CD8-positive, alpha-beta memory T cell (primary cell): ENCODE measurements around the gene UPK3B. TPM values are rescaled to one million over a fixed set of nuclear protein-coding genes. Genes with fewer than 3 reads are reported as not detected.
"Not testable (repeated sequence)": the region's sequence is repeated elsewhere in the genome, so short reads cannot be mapped to it uniquely, and the experiment has no call there.

ENCODE experiments used
- CTCF ChIA-PET: fragments of 350-600 bp; sonication (Branson Sonifier 250); formaldehyde crosslinking; loops from one replicate; lab custom pipeline; 2021; ENCODE audit warnings: antibody characterized with exemption; lab: Charles Lee
- POLR2A ChIA-PET: fragments of 350-600 bp; sonication (Branson Sonifier 250); formaldehyde crosslinking; loops from one replicate; lab custom pipeline; 2021; ENCODE audit warnings: antibody characterized with exemption; lab: Charles Lee
- DNase-seq, 5 donors: peaks; one replicate each; pipeline versions ENCODE4 v3.0.0 to v3.0.0-alpha.2; 2020 to 2022; ENCODE audit warnings: mixed read lengths in 1 of 5
- H3K27ac ChIP-seq: one replicate; pipeline ENCODE4 v1.7.0; 2013; ENCODE audit warnings: low read depth, mild to moderate bottlenecking, low read length, moderate library complexity
- H3K27me3 ChIP-seq: 2 replicates; pipeline ENCODE4 v1.7.0; 2013; ENCODE audit warnings: low read length, mild to moderate bottlenecking; ENCODE audit not compliant: insufficient read depth, poor library complexity, severe bottlenecking
- H3K36me3 ChIP-seq: 2 replicates; pipeline ENCODE4 v1.7.0; 2013; ENCODE audit warnings: mild to moderate bottlenecking, low read length, moderate library complexity; ENCODE audit not compliant: insufficient read depth
- H3K4me1 ChIP-seq: 2 replicates; pipeline ENCODE4 v1.7.0; 2013; ENCODE audit warnings: mild to moderate bottlenecking, low read length, moderate library complexity; ENCODE audit not compliant: insufficient read depth
- H3K4me3 ChIP-seq: 2 replicates; pipeline ENCODE4 v1.7.0; 2013; ENCODE audit warnings: mild to moderate bottlenecking, low read length
- H3K9me3 ChIP-seq: 2 replicates; pipeline ENCODE4 v1.7.0; 2013; ENCODE audit warnings: mild to moderate bottlenecking, low read length
- H3K27ac Mint-ChIP-seq, 8 donors: one replicate each; pipeline ENCODE4 v1.8.0; 2020 to 2021; ENCODE audit warnings: mixed read lengths in 8 of 8, mild to moderate bottlenecking in 6 of 8, inconsistent platforms in 3 of 8, moderate library complexity in 3 of 8
- H3K27me3 Mint-ChIP-seq, 2 donors: one replicate each; pipeline ENCODE4 v1.8.0; 2020 to 2021; ENCODE audit warnings: mixed read lengths in 2 of 2, mild to moderate bottlenecking in 1 of 2, moderate library complexity in 1 of 2
- H3K36me3 Mint-ChIP-seq, 3 donors: one replicate each; pipeline ENCODE4 v1.8.0; 2020 to 2021; ENCODE audit warnings: mixed read lengths in 3 of 3, inconsistent platforms in 1 of 3, mild to moderate bottlenecking in 1 of 3
- H3K4me1 Mint-ChIP-seq, 3 donors: one replicate each; pipeline ENCODE4 v1.8.0; 2020 to 2021; ENCODE audit warnings: mixed read lengths in 3 of 3, inconsistent platforms in 1 of 3, mild to moderate bottlenecking in 1 of 3
- H3K4me3 Mint-ChIP-seq, 7 donors: one replicate each; pipeline ENCODE4 v1.8.0; 2020 to 2021; ENCODE audit warnings: mixed read lengths in 7 of 7, mild to moderate bottlenecking in 6 of 7, moderate library complexity in 4 of 7, inconsistent platforms in 2 of 7
- H3K9me3 Mint-ChIP-seq, 5 donors: one replicate each; pipeline ENCODE4 v1.8.0; 2020 to 2022; ENCODE audit warnings: mixed read lengths in 5 of 5, mild to moderate bottlenecking in 3 of 5, moderate library complexity in 2 of 5, inconsistent platforms in 1 of 5
- polyA plus RNA-seq: library from polyadenylated mRNA; unstranded; fragments of 300-500 nt; fragmentation: Illumina TruSeq; gene quantifications from one replicate; pipeline ENCODE4 v1.2.3, GENCODE V29; 2021
- total RNA-seq, 2 experiments: library from RNA; stranded (reverse); gene quantifications; one replicate each; pipeline ENCODE4 v1.2.3, GENCODE V29; 2021

UPK3B gene
- total and polyA plus RNA-seq, 3 experiments from 2014 or later = 0.16 to 0.42 TPM; not detected in 1

DNA sequence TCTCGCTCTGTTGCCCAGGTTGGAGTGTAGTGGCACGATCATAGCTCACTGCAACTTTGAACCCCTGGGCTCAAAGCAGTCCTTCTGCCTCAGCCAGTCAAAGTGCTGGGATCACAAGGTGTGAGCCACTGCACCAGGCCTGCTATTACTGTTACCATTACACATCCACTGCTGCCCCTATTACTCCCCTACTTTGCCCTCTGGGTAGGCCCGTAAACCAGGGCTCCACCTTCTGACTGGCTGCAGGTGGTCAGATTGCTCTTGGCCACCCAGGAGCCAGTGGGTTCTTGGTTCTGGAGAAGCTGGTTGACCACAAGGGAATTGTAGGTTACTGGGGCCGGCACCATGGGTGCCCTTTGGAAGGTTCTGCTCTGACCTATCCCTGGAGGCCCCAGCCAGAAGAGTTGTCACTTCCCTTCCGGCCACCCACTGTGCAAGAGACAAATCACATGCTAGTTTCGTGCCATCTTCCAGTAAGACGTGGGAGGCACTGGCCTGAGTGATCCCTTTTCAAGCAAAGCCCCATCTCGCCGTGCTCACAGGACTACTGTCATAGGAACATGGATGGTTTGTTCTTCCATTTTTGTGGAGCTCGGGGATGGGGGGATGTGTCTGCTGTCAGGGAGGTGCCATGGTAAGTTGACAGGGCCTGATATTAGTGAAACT lies 38.7 kb upstream of the UPK3B start:
- H3K27me3 Mint-ChIP-seq, H3K4me1 Mint-ChIP-seq, H3K9me3 Mint-ChIP-seq, H3K27ac ChIP-seq, DNase-seq, H3K4me3 ChIP-seq, H3K36me3 ChIP-seq, H3K27ac Mint-ChIP-seq, CTCF ChIA-PET, H3K36me3 Mint-ChIP-seq, POLR2A ChIA-PET, H3K27me3 ChIP-seq, H3K4me1 ChIP-seq, H3K4me3 Mint-ChIP-seq, H3K9me3 ChIP-seq: not testable (repeated sequence)

DNA sequence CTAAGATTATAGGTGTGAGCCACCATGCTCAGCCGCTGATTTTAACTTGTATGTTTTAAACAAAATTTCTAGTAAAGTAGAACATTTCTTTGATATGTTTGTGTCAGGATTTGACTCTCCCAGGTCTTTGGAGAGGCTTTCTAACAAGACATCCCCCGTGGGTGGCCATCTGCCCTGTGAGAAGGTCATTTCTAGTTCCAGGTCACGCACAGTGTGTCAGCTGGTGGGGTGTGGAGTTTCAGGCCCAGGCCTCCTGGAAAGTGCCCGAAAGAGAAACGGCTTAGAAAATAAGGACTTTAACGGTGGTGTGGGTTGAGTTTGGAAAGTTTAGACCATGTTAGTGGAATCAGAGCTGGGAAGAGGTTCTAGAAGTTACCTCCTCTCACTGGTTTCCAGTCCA lies 37.3 kb upstream of the UPK3B start:
- H3K4me1 Mint-ChIP-seq, H3K36me3 ChIP-seq, H3K27me3 ChIP-seq, H3K27ac Mint-ChIP-seq, H3K27me3 Mint-ChIP-seq, H3K27ac ChIP-seq, DNase-seq, H3K4me3 Mint-ChIP-seq, POLR2A ChIA-PET, H3K4me1 ChIP-seq, H3K4me3 ChIP-seq, H3K36me3 Mint-ChIP-seq, H3K9me3 Mint-ChIP-seq, H3K9me3 ChIP-seq, CTCF ChIA-PET: not testable (repeated sequence)

DNA sequence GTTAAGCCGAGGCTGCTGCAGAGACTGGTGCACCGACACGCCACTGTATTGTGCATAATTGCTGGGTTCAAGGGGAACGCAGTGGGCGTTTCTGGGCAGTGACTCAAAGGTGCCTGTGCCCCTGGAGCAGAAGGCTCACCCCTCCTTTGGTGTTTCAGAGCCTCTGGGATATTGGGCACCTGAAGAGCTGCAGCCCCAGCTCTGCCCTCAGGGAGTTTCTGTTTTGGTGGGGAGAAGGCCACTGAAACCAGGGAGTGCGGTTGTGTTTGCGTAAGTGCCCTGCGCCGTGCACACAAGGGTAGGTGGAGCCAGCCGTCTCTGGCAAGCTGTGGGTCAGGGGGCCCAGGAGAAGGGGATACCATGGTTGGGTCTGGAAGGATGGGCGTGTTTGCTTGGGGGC lies 34.1 kb upstream of the UPK3B start:
- H3K27ac ChIP-seq, DNase-seq, H3K4me1 ChIP-seq, H3K4me3 Mint-ChIP-seq, H3K4me1 Mint-ChIP-seq, CTCF ChIA-PET, H3K9me3 ChIP-seq, POLR2A ChIA-PET, H3K27ac Mint-ChIP-seq, H3K36me3 ChIP-seq, H3K27me3 Mint-ChIP-seq, H3K9me3 Mint-ChIP-seq, H3K27me3 ChIP-seq, H3K4me3 ChIP-seq: not testable (repeated sequence)
- peaks cover 0 to 12% (median 0%) of the 10 kb centered on the region in 3 donors for H3K36me3 Mint-ChIP-seq

DNA sequence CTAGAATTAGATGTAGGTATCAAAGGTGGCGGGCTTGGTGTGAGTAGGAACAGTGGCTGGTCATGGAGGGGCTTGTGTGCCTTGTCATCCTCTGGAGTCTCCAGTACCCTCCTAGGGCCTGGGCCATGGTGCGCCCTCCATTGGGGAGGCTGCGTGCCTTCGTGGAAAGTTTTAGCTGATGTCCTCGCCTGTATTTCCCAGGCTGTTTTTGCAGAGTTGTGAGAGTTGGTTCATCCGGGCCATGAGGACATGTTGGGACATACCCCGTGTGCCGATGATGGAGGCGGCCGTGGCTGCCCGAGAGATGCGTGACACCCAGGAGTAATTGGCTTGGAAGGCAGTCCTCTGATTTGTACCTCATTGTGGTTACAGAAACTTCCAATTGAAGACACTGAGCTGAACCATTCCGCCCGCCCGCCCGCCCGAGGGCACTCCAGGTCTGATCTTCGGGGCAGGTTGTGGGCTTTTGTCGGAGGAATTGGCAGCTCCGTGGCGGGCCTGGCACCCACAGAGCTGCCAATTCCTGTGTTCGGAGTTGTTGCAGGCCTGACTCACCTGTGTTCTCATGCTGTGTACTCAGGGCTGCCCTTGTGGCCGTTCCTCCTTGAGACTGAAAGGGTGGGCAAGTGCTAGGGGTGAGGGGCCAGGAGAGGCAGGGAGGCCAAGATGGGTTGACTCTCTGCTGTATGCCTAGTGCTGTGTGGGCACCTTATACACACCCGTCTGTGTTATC lies 33.4 kb upstream of the UPK3B start:
- H3K27me3 Mint-ChIP-seq, DNase-seq, H3K9me3 Mint-ChIP-seq, H3K4me3 ChIP-seq, H3K27ac Mint-ChIP-seq, CTCF ChIA-PET, H3K4me1 Mint-ChIP-seq, H3K27ac ChIP-seq, H3K4me1 ChIP-seq, H3K27me3 ChIP-seq, POLR2A ChIA-PET, H3K9me3 ChIP-seq, H3K36me3 ChIP-seq: not testable (repeated sequence)
- peak overlapping the region in 1 of 7 donors; percentile 2 for H3K4me3 Mint-ChIP-seq
- peaks cover 0 to 14% (median under 1%) of the 10 kb centered on the region in 3 donors for H3K36me3 Mint-ChIP-seq

DNA sequence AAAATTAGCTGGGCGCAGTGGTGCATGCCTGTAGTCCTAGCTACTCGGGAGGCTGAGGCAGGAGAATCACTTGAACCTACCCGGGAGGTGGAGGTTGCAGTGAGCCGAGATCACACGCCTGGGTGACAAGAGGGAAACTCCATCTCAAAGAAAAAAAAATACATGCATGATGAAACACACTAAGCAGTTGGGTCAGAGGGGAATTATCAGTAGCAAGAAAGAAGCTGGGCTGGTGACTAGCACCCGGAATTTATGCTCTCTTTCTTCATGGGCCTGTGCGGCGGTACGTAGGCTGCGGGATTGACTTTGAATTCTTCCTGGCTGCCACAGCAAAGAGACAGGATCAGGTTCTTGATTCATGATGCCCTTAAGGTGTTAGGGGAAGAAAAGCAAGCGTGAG lies 30.7 kb upstream of the UPK3B start:
- H3K27me3 ChIP-seq, H3K27me3 Mint-ChIP-seq, H3K4me3 Mint-ChIP-seq, H3K9me3 Mint-ChIP-seq, POLR2A ChIA-PET, H3K9me3 ChIP-seq, H3K4me1 ChIP-seq, H3K36me3 ChIP-seq, H3K27ac ChIP-seq, H3K4me1 Mint-ChIP-seq, H3K4me3 ChIP-seq, DNase-seq, CTCF ChIA-PET: not testable (repeated sequence)
- Mint-ChIP-seq H3K27ac (peak overlapping the region in 1 of 8 donors; percentile 54), H3K36me3 (peaks cover 0 to 24% (median 2%) of the 10 kb centered on the region in 3 donors)

DNA sequence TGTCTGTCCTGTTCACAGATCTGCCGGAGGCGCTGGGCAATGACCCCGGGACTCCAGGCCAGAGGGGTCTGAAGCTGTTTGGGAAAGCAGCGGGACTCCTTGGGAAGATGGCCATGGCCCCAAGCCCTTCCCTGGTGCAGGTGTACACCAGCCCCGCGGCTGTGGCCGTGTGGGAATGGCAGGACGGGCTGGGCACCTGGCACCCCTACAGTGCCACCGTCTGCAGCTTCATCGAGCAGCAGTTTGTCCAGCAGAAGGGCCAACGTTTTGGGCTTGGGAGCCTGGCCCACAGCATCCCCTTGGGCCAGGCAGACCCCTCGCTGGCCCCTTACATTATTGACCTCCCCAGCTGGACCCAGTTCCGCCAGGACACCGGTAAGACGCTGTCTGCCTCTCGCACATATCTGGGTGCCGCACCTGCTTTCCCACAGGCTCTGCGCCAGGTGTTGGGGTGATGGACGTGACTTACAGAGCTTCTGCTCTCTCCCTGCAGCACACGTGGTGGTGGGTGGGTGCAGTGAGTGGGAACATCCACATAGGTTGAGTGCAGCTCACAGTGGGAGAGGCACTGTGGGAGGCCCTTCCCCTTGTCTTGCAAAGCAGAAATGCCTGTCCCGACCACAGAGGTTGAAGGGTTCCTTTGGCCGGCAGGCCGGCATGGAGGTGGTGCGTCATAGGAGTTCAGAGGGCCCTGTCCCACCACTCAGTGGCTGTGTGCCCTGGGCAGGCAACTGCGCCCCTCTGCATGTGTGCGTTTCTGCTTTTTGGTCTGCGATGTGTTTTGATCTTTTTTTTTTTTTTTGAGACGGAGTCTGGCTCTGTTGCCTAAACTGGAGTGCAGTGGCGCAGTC lies 29.7 kb upstream of the UPK3B start:
- H3K4me1 ChIP-seq, POLR2A ChIA-PET, H3K4me3 Mint-ChIP-seq, H3K4me1 Mint-ChIP-seq, H3K27me3 Mint-ChIP-seq, H3K9me3 Mint-ChIP-seq, H3K4me3 ChIP-seq, DNase-seq, H3K27ac ChIP-seq, H3K9me3 ChIP-seq, H3K36me3 ChIP-seq, CTCF ChIA-PET, H3K27me3 ChIP-seq, H3K27ac Mint-ChIP-seq: not testable (repeated sequence)
- peaks cover 0 to 24% (median 2%) of the 10 kb centered on the region in 3 donors for H3K36me3 Mint-ChIP-seq

DNA sequence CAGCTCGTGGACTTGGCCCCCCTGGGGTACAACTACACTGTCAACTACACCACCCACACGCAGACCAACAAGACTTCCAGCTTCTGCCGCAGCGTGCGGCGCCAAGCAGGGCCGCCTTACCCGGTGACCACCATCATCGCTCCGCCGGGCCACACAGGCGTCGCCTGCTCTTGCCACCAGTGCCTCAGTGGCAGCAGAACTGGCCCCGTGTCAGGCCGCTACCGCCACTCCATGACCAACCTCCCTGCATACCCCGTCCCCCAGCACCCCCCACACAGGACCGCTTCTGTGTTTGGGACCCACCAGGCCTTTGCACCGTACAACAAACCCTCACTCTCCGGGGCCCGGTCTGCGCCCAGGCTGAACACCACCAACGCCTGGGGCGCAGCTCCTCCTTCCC lies 27.7 kb upstream of the UPK3B start:
- H3K36me3 Mint-ChIP-seq = peaks cover 0 to 22% (median 2%) of the 10 kb centered on the region in 3 donors
- H3K27me3 ChIP-seq, POLR2A ChIA-PET, H3K27ac ChIP-seq, CTCF ChIA-PET, H3K4me3 Mint-ChIP-seq, H3K27me3 Mint-ChIP-seq, H3K4me3 ChIP-seq, H3K9me3 ChIP-seq, H3K9me3 Mint-ChIP-seq, DNase-seq, H3K4me1 Mint-ChIP-seq, H3K36me3 ChIP-seq, H3K4me1 ChIP-seq: not testable (repeated sequence)
- H3K27ac Mint-ChIP-seq = peak overlapping the region in 1 of 8 donors; percentile 26

DNA sequence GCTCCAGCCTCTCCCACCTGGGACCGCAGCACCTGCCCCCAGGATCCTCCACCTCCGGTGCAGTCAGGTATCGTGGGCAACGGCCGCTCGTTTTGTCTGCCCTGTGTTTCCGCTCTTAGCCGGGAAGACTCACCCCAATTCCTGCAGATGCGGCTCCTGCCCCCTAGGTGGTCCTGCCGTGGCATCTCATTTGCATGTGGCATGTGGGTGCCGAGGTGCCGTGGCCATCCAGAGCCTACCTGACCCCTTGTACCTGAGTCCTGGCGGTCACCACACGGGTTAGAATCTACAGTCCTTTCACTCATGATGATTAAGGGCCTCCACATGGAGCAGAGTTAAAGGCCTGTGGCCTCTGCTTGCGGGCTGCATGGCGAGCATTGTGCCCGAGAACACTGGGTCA lies 27.3 kb upstream of the UPK3B start:
- Mint-ChIP-seq H3K27ac (peak overlapping the region in 1 of 8 donors; percentile 66), H3K36me3 (peaks cover 0 to 22% (median 2%) of the 10 kb centered on the region in 3 donors)
- H3K36me3 ChIP-seq, H3K4me3 ChIP-seq, H3K4me1 Mint-ChIP-seq, H3K9me3 ChIP-seq, H3K4me1 ChIP-seq, POLR2A ChIA-PET, H3K27me3 ChIP-seq, CTCF ChIA-PET, H3K27me3 Mint-ChIP-seq, H3K27ac ChIP-seq, H3K4me3 Mint-ChIP-seq, DNase-seq, H3K9me3 Mint-ChIP-seq: not testable (repeated sequence)
